ENCODE measurements around the gene FLYWCH2. TPM values are rescaled to one million over a fixed set of nuclear protein-coding genes. Genes with fewer than 3 reads are reported as not detected.

The FLYWCH2 gene
- polyA plus RNA-seq, 1 experiment, result 22.4 TPM

DNA sequence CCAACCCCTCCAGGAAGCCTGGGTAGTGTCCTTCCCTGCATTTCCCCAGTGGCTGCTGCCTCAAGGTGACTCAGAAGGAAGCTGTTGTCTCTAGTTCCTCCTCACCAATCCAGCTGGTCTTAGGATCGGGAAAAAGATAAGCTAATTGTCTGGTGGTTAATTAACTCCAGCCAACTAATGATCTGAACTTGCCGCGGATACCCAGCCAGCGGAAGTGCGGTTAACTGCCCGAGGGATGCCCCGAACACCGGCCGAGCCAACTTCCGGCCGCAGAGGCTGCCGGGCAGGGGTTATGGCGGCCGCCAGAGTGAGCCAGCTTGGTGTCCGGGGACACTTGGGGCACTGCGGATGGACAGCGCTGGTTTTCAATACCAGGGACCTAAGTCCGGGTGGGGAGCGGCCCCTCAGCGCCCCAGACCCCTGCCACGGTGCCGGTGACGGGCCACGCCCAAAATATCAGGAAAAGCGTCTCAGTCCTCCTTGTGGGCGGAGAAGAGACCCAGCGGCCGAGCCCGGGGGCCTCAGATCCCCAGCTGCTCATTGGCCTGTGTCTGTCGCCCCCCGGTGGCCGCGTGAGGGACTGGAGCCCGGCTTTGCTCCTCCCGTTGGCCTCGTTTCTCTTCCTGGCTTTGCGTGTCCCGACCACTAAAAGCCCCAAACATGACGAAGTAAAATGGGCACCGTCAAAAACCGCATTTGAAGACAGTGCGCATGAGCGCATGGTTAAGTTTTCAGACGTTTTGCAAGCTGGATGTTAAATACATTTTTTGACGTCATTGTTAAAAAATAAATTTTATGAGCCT is 14.8 kb upstream of the FLYWCH2 start:
- CTCF ChIA-PET, result interaction anchor here (0.6 to 2.7 kb wide), 32 partner anchors 8 to 115 kb away, joined by 3 to 75 read pairs (median 4); partner anchors contain the start of genes FLYWCH1 and FLYWCH2
- TF ChIP-seq CTCF (IDR thresholded peaks at IDR 0.05; ENCODE audit: low read depth, low read length), result peak; percentile 94
- no peaks in the 10 kb centered on the region for H3K27me3 ChIP-seq (ENCODE audit: control insufficient read depth, insufficient read depth, low read length)
- no peaks in the 10 kb centered on the region for H3K9me3 ChIP-seq (ENCODE audit: control insufficient read depth, insufficient read depth, low read length)
- POLR2A ChIA-PET, result interaction anchor here (0.6 to 1.9 kb wide), 8 partner anchors 12 to 186 kb away, joined by 3 to 23 read pairs (median 4); partner anchors contain the start of genes FLYWCH2, KCTD5 and SRRM2
- H3K4me3 ChIP-seq (ENCODE audit: low read depth, low read length), result peak overlapping the region; percentile 66
- peak overlapping the region; percentile 89 for H3K27ac ChIP-seq (ENCODE audit: low read depth, low read length)
- peak; percentile 84 for DNase-seq (ENCODE audit: low read depth, low spot score)

DNA sequence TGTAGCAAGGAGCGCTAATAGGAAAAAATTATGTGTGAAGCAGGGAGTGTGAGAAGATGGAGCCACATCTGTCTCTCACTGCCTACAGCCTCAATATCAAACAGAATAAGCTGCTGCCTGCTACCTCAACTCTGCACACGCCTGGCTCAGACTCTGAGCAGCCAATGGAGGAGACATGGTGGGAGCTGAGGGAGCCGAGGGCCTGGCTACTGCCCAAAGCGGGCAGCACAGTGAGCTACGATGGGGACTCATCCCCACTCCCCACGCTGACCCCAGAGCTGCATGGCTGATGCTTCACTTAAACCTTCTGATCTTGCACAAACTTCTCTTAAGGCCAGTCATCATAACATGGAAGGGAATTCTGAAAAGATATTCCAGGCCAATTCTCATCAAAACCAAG is 11.1 kb upstream of the FLYWCH2 start:
- ChIA-PET CTCF (interaction anchor here (1.1 to 4.2 kb wide), 3 partner anchors 33 to 55 kb away, joined by 3 to 35 read pairs (median 15); no protein-coding TSS in a partner anchor), POLR2A (interaction anchor here (0.7 to 1.2 kb wide), 2 partner anchors 34 to 46 kb away, joined by 3 read pairs; no protein-coding TSS in a partner anchor)
- TF ChIP-seq CTCF (IDR thresholded peaks at IDR 0.05; ENCODE audit: low read depth, low read length), result no peak
- no peaks in the 10 kb centered on the region for H3K9me3 ChIP-seq (ENCODE audit: control insufficient read depth, insufficient read depth, low read length)
- H3K27ac ChIP-seq (ENCODE audit: low read depth, low read length), result no peak overlapping the region
- DNase-seq (ENCODE audit: low read depth, low spot score), result no peak
- no peaks in the 10 kb centered on the region for H3K27me3 ChIP-seq (ENCODE audit: control insufficient read depth, insufficient read depth, low read length)
- H3K4me3 ChIP-seq (ENCODE audit: low read depth, low read length), result no peak overlapping the region

GRCh38 chr16:2874032-2874911 is 8.7 kb upstream of the FLYWCH2 start:
- TF ChIP-seq CTCF (IDR thresholded peaks at IDR 0.05; ENCODE audit: low read depth, low read length), result no peak
- Histone ChIP-seq H3K9me3 (ENCODE audit: control insufficient read depth, insufficient read depth, low read length) (no peaks in the 10 kb centered on the region), H3K27me3 (ENCODE audit: control insufficient read depth, insufficient read depth, low read length) (no peaks in the 10 kb centered on the region), H3K27ac (ENCODE audit: low read depth, low read length) (no peak overlapping the region), H3K4me3 (ENCODE audit: low read depth, low read length) (no peak overlapping the region)
- ChIA-PET CTCF (interaction anchor here (0.6 to 1.4 kb wide), 9 partner anchors 8 to 373 kb away, joined by 3 to 15 read pairs (median 5); no protein-coding TSS in a partner anchor), POLR2A (interaction anchor here (0.6 to 0.7 kb wide), 2 partner anchors 75 to 415 kb away, joined by 4 to 5 read pairs; no protein-coding TSS in a partner anchor)
- no peak for DNase-seq (ENCODE audit: low read depth, low spot score)

DNA sequence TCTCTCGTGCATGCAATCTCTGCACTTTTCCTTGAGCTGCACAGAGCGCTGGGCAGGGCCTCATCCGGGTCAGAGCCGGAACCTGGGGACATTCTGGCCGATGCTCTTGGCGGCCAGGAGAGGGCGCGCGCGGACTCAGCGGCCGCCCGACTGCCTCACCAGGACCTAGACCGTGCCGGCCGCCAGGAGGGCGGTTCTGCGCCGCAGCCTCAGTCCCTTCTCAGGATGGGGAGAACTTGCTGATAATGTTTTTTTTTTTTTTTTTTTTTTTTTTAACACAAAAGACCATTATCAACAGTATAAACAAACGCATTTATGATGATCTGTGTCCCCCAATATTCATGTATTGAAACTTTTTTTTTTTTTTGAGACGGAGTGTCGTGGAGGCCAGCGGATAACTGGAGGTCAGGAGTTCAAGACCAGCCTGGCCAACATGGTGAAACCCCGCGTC is 8.1 kb upstream of the FLYWCH2 start:
- H3K27me3 ChIP-seq (ENCODE audit: control insufficient read depth, insufficient read depth, low read length), result peaks cover 2% of the 10 kb centered on the region
- peaks cover 5% of the 10 kb centered on the region for H3K9me3 ChIP-seq (ENCODE audit: control insufficient read depth, insufficient read depth, low read length)
- peak; percentile 91 for TF ChIP-seq CTCF (IDR thresholded peaks at IDR 0.05; ENCODE audit: low read depth, low read length)
- ChIA-PET POLR2A (interaction anchor here (0.6 to 0.7 kb wide), 2 partner anchors 76 to 415 kb away, joined by 4 to 5 read pairs; no protein-coding TSS in a partner anchor), CTCF (interaction anchor here (0.6 to 1.4 kb wide), 9 partner anchors 9 to 373 kb away, joined by 3 to 15 read pairs (median 5); no protein-coding TSS in a partner anchor)
- H3K4me3 ChIP-seq (ENCODE audit: low read depth, low read length), result no peak overlapping the region
- H3K27ac ChIP-seq (ENCODE audit: low read depth, low read length), result no peak overlapping the region
- DNase-seq (ENCODE audit: low read depth, low spot score), result no peak
